Testis (tissue), 2 donors: ENCODE data around the gene FAM229B.

Source experiments
- CTCF ChIP-seq, 3 experiments: fragments of 450-650 bp in 2 of 3; fragments of 200-600 bp in 1 of 3; sonication (generic) in 1 of 3; IDR thresholded peaks; one replicate each; pipeline ENCODE4 v1.5.1; 2016 to 2019; ENCODE audit warnings: antibody characterized with exemption in 3 of 3, mild to moderate bottlenecking in 2 of 3, moderate library complexity in 1 of 3
- POLR2A ChIP-seq: fragments of 450-650 bp; IDR thresholded peaks from one replicate; pipeline ENCODE4 v1.6.1; 2017; ENCODE audit warnings: antibody characterized with exemption, mild to moderate bottlenecking, moderate library complexity

GRCh38 chr6:112145080-112145573, 57.7 kb downstream of the FAM229B start:
- TF ChIP-seq CTCF (IDR thresholded peaks at IDR 0.05) (no peak), POLR2A (no peak)
